HT-29 (cell line): Measurements from ENCODE around the gene RAPGEF1. TPM values are rescaled to one million over a fixed set of nuclear protein-coding genes. Genes with fewer than 3 reads are reported as not detected.

Experiments used
- DNase-seq: peaks from one replicate; pipeline ENCODE4 v3.0.0-alpha.2; 2015; ENCODE audit warnings: low spot score
- total RNA-seq: library from RNA; depleted of rRNA; stranded (reverse); fragments of >200 nt; shearing (Covaris generic); gene quantifications from 2 replicates; pipeline ENCODE4 v1.2.3, GENCODE V29; 2014

Gene RAPGEF1
- total RNA-seq, 1 experiment from 2014 or later = 15.7 TPM

DNA sequence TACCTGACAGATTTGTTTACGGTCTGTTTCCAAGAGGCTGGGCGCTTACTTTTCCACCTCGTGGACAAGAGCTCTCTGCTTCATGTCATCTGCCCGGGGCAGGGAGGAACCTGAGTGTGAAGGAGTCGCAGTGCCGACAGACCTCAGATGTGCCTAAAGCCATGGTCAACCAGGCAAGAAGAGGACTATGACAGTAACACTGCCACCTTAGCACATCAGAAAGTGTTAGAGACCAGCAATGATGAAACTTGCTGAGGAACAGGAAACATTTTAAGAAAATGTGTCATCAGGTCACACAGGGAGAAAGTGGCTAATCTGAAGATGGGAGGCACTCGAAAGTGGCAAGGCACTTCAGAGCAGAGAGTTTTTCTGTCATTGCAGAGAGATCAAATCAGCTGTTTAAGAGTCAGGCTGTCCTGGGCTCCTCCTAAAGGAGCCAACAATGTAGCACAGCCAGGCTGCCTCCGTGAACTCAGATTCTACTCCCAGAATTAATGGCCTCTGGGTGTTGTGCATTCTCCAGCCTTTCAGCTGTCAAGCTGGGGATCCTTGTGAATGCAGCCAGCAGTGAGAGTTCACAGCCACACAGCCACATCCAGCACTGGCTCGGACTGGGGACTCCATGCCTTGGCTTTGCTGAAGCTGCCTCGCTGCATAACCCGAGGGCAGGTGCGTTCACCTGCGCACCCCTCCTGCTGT is 94.6 kb downstream of the RAPGEF1 start:
- DNase-seq = no peak

DNA sequence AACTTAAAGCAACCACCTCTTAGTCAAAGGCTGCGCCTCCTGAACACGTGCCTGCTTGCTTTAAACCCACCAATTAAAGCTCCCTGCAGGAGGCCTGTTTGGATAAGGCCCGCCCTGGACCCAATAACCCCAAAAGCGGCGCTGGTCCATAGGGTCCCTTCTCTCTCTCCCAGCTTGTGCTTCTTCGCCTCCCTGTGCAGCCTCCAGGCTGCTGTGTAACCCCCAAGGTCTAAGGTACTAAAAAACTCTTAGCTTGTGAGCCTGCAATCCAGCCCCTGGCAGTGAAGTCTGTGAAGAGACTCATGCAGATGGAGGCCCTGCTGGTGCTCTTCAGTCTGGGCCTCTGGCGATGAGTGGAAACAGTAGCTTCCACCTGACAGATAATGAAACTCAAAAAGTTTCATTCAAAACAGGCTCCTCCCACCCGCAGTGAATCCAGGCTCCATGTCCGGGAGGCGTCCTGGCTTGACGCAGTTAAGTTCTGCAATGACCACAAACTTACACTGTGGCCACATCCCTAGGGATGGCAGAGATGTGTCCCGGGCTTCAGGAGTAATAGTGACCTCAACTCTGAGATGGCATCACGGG is 97.3 kb downstream of the RAPGEF1 start:
- no peak for DNase-seq

DNA sequence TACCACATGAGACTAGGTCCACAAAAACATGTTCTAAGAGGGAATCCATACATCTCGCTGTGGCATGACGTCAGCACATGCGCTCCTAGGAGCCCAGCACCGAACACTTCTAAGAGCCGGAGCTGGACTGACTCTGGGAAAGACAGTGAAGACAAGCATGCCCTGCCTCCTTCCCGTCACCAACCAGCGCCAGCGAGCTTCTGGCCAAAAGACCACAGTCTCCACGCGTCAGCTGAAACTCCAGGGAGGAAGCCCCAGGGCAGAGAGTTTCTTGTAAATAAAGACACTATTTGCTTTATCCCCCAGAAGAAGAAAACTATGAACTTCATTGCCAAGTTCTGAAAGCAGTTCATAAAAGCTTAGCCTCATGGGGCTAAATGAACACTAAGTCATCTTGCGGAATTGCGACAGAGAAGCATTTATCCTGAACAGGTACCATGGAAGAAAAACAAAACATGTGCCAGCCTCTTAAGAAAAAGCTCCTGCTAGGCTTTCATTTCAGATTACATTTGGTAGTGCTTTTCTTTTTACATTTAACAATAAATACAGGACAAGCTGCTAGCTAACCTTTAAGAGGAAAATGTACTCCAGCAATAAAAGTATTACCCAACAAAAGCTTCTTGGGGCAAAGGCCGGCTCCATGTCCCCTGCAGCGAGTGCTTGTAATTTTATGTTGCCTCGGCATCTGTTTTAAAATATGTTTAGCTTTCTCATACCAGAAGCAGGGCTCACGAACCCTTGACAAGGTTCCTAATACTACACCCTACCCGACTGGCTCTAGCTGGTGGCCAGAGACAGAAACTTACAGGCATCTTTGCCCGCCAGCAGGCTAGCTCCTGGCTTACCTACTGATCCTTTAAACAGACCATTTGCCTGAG is 98.0 kb downstream of the RAPGEF1 start:
- DNase-seq = no peak

DNA sequence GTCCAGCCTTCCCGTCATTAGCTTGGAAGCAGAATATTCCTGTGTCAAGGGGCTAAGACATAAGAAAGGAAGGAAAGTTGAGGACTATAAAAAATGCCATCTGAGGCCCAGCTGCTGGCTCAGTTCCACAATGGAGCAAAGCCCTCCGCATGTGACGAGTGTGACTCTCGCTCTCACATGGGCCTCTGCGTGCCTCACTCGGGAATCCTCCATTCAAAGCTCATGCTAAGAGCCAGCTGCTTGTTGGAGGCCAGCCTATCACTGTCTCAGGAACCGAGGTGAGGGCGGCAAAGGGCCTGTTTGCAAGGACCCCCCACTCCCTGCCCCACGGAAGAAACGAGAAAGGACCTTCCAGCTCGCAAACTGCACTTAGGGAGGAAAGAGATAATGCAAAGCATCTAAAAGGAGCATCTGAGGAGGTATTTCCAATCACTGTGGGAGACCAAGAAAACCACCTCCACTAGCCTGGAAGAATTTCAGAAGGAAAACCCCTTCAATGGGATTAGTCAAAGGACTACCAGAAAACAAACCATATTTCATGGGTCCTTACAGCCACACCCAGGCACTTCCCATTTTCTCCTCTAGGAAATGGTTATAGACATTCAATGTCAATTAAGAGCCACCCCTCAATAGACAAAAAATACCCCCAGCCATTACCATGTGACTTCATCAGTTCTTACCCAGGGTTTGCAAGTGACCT is 99.3 kb downstream of the RAPGEF1 start:
- no peak for DNase-seq

DNA sequence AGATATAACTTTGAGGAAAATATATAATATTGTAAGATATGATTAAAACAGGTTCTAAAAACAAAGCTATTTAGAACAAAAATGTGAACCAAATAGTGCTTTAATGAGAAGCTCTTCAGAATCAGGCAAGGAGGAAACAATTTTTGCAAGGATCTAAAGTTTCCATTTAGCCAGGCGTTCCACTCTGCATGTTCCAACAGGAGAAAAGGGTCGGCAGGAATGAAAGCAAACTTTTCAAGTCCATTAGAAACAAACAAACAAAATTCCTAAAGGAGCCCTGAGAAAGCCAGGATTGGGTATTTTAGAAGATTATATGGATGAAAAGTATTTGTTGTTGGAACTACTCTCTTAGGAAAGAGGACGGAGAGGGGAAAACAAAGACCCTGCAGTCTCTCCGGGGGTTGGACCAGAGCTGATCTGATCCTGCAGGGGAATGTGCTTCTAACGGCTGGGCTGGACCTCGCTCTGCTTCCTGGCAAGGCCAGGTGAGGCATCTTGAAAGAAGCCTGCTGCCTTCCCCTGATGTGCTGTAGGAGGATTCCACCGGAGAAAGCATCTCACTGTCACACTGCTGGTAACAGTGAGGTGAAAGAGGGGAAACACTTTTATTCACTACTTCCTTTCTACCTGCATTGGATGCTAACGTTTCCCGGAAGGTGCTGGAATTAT is 100.0 kb downstream of the RAPGEF1 start:
- no peak for DNase-seq

DNA sequence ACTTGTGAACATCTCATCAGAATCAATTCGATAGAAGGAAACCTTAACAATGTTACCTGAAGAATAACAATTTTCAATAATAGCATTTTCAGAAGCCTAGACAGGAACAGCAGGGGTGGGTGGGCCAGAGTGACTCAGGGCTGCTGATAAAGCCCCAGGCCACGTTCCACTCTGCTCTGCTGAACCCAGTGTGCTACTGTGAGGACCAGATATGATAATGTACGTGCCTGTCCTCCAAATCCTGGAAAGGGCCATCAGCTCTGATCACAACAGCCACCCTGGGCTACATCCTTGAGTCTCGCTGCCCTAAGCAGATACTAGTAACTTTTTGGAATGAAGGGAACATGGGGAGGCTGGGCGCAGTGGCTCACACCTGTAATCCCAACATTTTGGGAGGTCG is 103.3 kb downstream of the RAPGEF1 start:
- DNase-seq = no peak

DNA sequence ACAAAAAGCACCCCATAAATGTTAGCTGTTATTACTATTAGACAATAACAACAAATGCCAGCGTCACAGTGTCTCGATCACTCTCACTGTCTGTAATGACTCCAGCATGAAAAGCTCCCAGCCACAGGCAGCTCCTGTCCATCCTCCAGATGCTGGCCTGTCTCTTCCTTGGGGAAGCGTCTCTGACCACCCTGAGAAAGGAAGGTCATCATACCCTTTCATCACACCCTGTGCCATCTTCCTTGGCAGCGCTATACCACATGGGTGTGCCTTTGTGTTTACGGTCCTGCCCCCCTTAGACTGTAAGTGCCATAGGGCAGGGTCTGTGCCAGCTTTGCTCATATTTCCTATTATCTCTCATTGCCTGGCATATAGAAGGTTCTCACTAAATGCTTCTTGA is 104.0 kb downstream of the RAPGEF1 start:
- DNase-seq = no peak

DNA sequence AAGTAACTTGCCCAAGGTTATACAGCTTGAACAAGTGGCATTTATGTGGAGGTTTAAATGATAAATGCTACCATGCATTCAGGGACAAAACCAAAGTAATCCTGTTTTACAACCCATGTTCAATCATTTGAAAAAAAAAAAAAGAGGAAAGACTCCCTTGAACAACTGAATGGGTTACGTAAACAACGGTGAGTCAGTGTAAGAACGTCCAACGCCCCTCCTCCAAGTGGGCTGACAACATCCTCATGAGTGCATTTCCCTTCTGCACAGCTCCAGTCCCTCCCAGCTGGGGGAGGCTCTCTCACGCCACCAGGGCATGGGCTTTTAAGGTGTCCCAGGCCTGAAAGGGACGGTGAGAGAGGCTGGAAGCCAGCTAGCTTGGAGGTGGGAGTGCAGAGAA is 104.6 kb downstream of the RAPGEF1 start:
- DNase-seq = peak; percentile 82

DNA sequence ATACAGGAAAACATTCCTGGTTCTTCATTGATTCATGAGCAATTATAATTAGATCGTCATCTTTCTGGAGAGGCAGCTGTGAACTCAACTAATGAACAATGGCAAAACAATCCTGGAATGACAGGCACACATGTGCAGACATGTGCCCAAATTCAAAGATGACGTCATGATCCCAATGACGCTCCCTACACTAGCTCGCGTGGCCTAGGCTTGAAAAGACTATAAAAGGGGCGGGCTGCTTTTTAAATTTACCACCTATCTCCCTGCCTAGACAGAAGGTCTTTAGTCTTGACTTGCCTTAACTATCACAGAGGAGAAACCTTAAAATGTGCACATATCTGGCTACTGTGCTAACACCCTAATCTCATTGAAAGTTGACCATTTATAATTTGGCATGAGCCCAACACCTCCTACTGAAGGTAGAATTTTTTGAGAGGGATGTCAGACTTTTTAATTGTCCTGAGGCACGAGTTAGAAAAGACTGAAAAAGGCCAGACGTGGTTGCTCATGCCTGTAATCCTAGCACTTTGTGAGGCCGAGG is 106.3 kb downstream of the RAPGEF1 start:
- no peak for DNase-seq

DNA sequence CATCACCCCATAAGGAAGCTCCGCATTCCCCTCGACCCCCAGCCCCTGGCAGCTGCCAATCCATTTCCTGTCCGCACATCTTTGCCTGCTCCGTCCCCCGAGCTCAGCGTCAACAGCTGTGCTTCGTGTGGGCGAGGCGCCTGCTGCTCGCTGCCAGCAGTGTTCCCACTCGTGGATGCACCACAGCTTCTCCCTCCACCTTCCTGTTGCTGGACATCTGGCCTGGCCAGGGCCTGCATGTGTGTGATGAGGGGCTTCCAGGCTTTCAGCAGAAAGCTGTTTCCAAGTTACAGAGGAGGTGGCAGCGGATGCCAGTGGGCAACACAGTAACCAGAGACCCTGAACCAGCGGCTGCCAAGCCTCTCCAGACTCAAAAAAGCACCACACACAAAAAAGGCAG is 108.6 kb downstream of the RAPGEF1 start:
- no peak for DNase-seq

DNA sequence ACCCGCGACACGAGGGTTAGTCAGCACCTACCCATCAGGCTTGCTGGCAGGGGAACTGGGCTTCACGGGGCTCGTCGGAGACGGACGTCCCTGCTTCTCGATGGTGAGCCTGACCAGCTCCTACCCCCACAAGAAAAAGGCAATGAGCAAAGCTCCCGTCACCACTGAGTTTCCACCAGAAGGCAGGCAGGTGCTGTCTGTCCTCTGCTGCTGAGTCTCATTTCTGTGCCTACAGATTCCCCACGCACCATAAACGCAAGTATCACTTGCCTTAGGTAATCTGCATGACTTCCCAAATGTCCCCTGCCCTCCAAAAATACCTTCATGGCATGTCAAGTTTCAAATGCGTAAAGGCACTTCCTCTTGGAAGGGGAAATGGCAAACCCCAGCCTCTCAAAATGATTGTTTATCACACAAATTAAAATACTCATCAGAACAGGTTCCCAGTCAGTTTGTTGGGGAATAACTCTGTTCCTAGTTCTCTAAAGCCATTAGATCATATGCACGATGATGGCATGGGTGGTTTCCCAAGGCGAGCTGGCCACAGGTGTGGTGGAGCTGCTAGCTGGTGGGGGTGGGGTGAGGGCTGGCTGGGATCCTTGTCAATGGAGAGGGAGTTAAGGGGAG is 109.6 kb downstream of the RAPGEF1 start:
- DNase-seq = no peak

DNA sequence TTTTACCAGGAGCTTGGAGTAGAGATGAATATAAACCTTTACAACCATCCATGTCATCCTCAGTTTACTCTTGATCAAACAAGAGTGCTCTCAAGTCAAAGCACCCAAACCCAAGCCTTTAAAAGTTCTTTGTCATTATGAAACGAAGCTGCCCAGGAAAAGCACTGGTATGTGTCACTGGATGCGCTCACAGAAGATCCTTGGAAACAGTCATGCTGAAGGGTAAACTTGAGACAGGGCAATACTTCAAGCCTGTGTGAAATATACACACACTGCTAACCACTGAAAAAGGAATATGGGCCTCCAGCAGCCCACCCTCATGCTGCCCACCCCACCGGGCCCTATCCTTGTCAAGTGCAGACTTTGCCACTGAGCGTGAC is 110.1 kb downstream of the RAPGEF1 start:
- no peak for DNase-seq

DNA sequence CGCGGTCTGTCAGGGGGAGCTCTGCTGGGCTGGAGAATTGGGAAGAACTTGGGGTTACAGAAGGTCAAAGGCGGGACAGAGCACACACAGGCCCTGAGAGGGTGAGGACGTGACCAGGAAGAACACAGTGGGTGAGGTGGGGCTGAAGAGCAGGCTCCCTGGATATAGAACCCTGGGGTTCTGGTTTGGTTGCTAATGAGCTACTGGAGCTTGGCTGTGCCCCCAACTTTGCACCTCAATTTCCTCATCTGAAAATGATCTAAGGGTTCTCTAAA is 110.7 kb downstream of the RAPGEF1 start:
- DNase-seq = no peak

DNA sequence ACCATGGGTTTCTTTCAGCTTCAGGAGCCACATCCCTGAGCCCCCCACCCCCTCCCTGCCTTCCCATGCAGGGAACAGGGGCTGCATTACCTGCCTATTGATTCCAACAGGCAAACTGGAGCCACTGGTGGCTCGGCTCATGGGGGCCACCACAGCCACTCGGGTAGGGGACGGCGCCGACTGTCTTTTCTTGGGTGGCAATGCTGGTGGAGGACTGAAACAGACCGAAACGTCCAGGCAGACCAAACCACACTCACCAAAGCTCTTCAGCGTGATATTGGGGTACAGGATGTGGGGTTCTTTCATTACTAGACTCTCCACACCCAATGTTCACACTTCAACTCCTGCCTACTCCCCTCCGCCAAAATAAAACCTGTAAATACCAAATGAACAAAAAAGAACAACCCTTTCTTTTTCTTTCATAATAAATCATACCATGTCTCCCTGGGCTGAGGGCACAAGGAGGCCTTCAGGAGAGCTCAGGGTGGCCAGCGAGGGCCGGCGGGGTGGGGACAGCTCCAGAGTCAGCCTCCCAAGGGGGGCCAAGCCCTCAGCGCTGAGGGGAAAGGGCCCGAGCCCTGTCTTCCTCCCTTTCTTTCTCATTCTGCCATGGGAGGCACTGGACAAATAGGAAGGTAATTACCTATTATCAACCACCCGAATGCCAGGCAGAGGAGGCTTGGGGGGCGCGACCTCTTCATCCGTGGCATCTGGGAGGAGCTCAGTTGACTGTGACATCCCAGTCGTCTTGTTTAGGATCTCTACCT is 111.2 kb downstream of the RAPGEF1 start:
- no peak for DNase-seq

DNA sequence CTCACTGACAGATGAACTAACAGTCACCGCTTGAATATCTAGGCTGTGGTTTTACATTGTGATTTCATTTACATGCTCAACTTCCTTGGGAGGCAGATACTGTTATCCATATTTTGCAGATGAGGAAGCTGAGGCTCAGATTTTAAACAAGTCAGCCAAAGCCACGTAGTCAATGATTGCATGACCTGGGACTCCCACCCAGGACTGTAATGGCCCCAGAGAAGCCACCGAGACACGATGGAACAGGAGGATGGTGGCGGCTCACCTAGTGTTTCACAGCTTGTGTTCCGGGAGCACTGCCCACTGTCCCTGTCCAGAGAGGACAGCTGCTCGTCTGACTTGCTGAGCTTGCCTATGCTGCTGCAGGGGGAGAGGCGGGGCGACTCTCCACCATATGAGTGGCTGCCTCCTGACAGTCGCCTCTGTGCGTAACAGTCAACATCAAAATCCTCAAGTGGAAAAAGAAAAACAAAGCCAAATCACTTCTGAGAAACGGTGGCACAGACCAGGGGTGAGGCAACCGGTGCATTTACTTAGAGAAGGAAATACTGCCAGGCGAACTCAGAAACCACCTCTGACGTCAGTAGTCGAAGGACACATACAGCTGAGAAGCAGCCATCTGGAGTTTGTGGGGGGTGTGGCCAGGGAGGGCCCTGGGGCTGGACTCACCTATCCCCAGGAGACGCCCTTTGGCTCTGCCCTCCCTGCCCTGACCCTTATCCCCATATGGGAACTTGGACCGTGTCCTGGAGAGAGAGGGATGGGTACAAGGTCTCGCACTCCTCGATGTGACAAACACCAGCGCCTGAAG is 112.0 kb downstream of the RAPGEF1 start:
- DNase-seq = no peak

DNA sequence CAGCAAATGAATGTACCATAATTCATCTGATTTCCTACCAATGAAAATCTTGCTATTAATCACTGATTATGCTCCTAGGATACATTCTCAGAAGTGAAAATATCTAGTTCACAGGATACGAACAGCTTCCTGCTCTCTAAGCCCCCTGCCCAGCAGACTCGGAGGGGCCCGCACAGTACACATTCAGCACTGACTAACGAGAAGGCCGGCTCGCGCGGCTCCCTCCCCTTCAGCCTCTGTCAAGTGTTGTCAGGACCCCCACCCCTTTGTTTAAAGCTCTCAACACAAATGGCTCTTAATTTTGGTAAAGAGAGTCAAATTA is 112.6 kb downstream of the RAPGEF1 start:
- DNase-seq = no peak

DNA sequence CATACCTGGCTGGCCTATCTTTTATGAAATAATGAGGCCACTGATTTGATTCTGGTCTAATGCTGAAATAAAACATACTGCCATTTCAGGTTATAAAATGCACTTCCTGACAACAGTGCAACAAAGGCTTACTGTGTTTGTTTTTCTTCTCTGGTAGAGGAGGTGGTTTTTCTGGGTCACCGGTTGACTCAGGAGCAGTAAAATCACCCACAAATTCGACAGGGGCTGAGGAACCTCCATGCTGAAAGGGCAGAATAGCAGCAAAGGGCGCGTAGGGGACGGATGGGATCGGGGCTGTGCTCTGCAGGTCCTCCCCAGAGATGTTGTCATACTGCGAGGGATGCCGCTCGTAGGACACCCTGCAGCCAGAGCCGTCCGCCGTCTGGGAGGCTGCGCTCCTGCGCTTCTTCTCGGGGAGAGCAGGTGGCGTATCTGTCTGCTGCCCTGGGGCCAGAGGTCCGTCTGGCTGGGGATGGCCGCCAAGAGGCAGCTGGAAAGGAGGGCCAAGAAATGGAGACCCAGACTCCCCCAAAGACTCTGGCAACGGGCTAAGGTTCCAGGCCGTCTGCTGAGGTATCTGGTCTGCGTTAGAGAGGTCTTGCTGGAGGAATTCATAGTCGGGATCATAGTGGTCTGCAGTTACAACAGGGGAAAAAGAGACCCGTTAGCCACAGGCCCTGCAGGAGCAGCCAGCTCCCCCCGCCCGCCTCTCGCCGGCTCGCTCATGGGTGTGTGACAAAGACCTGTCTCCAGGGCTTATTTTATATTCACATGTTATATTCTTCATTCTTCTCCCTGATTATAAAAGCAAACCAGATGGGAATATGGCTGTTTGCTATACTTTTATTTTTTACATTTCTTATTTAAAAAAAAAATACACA is 113.8 kb downstream of the RAPGEF1 start:
- DNase-seq = no peak

DNA sequence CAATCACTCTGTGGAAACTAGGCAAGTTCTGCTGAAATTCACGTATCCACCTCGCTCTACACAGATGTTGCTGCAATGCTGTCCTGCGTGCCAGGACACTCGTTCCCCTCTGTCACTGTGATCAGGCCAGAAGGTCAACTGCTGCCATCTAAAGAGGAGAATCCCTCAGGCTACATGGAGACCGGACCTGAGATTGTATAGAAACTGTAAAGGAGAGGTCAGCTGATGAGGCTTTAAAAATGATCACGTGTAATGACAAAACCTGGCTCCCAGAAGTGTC is 114.4 kb downstream of the RAPGEF1 start:
- DNase-seq = no peak
